ENCODE data around the gene PIP5KL1. TPM values are rescaled to one million over a fixed set of nuclear protein-coding genes. Genes with fewer than 3 reads are reported as not detected.

The PIP5KL1 gene
- polyA plus RNA-seq, 1 donor from 2014 or later = 3.4 TPM

DNA sequence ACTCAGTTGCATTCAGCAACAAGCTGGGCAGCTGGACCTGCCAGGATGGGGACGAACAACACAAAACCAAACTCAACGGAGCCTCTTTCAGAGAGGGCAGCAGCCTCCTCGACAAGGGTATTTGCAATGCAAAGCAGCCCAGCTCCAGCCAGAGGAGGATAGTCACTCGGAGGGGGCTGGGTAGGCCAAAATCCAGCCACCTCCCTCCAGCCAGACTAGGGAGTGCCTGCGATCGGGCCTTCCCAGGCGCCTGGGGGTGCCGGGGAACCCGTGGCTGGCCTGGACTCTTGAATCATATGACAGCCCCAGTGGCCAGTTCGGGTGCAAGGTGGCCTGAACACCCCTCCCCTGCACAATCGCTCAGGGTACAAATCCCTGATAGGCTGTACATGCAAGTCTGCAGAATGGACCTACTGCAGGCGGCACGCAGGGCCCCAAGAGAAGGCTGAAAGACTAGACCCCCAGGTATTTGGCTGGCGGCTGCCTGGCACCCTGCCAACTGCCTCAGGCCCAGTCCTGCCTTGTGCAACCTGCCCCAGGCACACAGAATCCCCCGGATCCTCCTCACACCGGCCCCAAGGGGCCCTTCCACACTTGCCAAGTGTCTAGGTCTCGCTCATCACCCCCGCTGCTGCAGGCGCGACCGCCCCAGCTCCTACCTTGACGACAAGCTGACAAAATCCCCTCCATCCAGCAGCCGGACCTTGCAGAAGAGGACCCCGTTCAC is 48.9 kb upstream of the PIP5KL1 start:
- H2AFZ ChIP-seq (ENCODE audit: low read depth, low read length) = no peak overlapping the region
- TF ChIP-seq MXI1 (conservative IDR thresholded peaks at IDR 0.05; ENCODE audit: poor library complexity, severe bottlenecking) (no peak), POLR2AphosphoS5 (IDR thresholded peaks at IDR 0.05) (peak; percentile 6)
- TF ChIP-seq, protein P1, sequence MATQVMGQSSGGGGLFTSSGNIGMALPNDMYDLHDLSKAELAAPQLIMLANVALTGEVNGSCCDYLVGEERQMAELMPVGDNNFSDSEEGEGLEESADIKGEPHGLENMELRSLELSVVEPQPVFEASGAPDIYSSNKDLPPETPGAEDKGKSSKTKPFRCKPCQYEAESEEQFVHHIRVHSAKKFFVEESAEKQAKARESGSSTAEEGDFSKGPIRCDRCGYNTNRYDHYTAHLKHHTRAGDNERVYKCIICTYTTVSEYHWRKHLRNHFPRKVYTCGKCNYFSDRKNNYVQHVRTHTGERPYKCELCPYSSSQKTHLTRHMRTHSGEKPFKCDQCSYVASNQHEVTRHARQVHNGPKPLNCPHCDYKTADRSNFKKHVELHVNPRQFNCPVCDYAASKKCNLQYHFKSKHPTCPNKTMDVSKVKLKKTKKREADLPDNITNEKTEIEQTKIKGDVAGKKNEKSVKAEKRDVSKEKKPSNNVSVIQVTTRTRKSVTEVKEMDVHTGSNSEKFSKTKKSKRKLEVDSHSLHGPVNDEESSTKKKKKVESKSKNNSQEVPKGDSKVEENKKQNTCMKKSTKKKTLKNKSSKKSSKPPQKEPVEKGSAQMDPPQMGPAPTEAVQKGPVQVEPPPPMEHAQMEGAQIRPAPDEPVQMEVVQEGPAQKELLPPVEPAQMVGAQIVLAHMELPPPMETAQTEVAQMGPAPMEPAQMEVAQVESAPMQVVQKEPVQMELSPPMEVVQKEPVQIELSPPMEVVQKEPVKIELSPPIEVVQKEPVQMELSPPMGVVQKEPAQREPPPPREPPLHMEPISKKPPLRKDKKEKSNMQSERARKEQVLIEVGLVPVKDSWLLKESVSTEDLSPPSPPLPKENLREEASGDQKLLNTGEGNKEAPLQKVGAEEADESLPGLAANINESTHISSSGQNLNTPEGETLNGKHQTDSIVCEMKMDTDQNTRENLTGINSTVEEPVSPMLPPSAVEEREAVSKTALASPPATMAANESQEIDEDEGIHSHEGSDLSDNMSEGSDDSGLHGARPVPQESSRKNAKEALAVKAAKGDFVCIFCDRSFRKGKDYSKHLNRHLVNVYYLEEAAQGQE (IDR thresholded peaks at IDR 0.05; ENCODE audit: borderline replicate concordance) = no peak
- no peaks in the 10 kb centered on the region for H3F3A ChIP-seq (ENCODE audit: insufficient read depth, low read length, poor library complexity, severe bottlenecking)
- peaks cover 18% of the 10 kb centered on the region for H4K20me1 ChIP-seq (ENCODE audit: insufficient read depth)
- no peaks in the 10 kb centered on the region for H3K36me3 ChIP-seq (ENCODE audit: insufficient read depth, low read length)
- H3K9me2 ChIP-seq (ENCODE audit: insufficient read depth, low read length) = no peaks in the 10 kb centered on the region
- H3K79me2 ChIP-seq (replicated peaks; ENCODE audit: insufficient read depth, low read length) = peaks cover 57% of the 10 kb centered on the region
- H3K27ac ChIP-seq (ENCODE audit: low read length) = peak overlapping the region; percentile 49
- no peaks in the 10 kb centered on the region for H3K9me3 ChIP-seq (ENCODE audit: low read length)
- peak overlapping the region; percentile 93 for H3K4me3 ChIP-seq (ENCODE audit: low read length)
- peak overlapping the region; percentile 92 for H3K4me2 ChIP-seq (ENCODE audit: low read length)
- H3K9ac ChIP-seq (ENCODE audit: low read length) = peak overlapping the region; percentile 79
- H3K27me3 ChIP-seq (ENCODE audit: insufficient read depth, low read depth, low read length) = no peaks in the 10 kb centered on the region

GRCh38 chr9:127979015-127979332 is 48.4 kb upstream of the PIP5KL1 start:
- no peaks in the 10 kb centered on the region for H3K27me3 ChIP-seq (ENCODE audit: insufficient read depth, low read depth, low read length)
- no peak overlapping the region for H3K27ac ChIP-seq (ENCODE audit: low read length)
- no peaks in the 10 kb centered on the region for H3K9me3 ChIP-seq (ENCODE audit: low read length)
- peaks cover 18% of the 10 kb centered on the region for H4K20me1 ChIP-seq (ENCODE audit: insufficient read depth)
- peak overlapping the region; percentile 92 for H3K4me2 ChIP-seq (ENCODE audit: low read length)
- peak overlapping the region; percentile 79 for H3K9ac ChIP-seq (ENCODE audit: low read length)
- H3K36me3 ChIP-seq (ENCODE audit: insufficient read depth, low read length) = no peaks in the 10 kb centered on the region
- H3K4me3 ChIP-seq (ENCODE audit: low read length) = peak overlapping the region; percentile 93
- H3F3A ChIP-seq (ENCODE audit: insufficient read depth, low read length, poor library complexity, severe bottlenecking) = no peaks in the 10 kb centered on the region
- H2AFZ ChIP-seq (ENCODE audit: low read depth, low read length) = no peak overlapping the region
- TF ChIP-seq, protein P1 (IDR thresholded peaks at IDR 0.05; ENCODE audit: borderline replicate concordance) = no peak
- TF ChIP-seq POLR2AphosphoS5 (IDR thresholded peaks at IDR 0.05) (no peak), RAD21 (conservative IDR thresholded peaks at IDR 0.05) (no peak), TAF1 (IDR thresholded peaks at IDR 0.05; ENCODE audit: low read depth) (no peak), MXI1 (conservative IDR thresholded peaks at IDR 0.05; ENCODE audit: poor library complexity, severe bottlenecking) (no peak), EZH2 (IDR thresholded peaks at IDR 0.05; ENCODE audit: borderline replicate concordance, insufficient read depth, low read length, poor library complexity, severe bottlenecking) (no peak), EP300 (conservative IDR thresholded peaks at IDR 0.05; ENCODE audit: poor library complexity, severe bottlenecking) (no peak), SMC3 (conservative IDR thresholded peaks at IDR 0.05; ENCODE audit: poor library complexity) (no peak)
- TF ChIP-seq, protein P2, sequence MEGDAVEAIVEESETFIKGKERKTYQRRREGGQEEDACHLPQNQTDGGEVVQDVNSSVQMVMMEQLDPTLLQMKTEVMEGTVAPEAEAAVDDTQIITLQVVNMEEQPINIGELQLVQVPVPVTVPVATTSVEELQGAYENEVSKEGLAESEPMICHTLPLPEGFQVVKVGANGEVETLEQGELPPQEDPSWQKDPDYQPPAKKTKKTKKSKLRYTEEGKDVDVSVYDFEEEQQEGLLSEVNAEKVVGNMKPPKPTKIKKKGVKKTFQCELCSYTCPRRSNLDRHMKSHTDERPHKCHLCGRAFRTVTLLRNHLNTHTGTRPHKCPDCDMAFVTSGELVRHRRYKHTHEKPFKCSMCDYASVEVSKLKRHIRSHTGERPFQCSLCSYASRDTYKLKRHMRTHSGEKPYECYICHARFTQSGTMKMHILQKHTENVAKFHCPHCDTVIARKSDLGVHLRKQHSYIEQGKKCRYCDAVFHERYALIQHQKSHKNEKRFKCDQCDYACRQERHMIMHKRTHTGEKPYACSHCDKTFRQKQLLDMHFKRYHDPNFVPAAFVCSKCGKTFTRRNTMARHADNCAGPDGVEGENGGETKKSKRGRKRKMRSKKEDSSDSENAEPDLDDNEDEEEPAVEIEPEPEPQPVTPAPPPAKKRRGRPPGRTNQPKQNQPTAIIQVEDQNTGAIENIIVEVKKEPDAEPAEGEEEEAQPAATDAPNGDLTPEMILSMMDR (IDR thresholded peaks at IDR 0.05; ENCODE audit: poor library complexity, severe bottlenecking) = no peak
- no peaks in the 10 kb centered on the region for H3K9me2 ChIP-seq (ENCODE audit: insufficient read depth, low read length)
- peaks cover 63% of the 10 kb centered on the region for H3K79me2 ChIP-seq (replicated peaks; ENCODE audit: insufficient read depth, low read length)

Measured in neural cell (in vitro differentiated cells).